ENCODE measurements around the gene SEMA4D. TPM values are rescaled to one million over a fixed set of nuclear protein-coding genes. Genes with fewer than 3 reads are reported as not detected.
"Not testable (repeated sequence)": the region's sequence is repeated elsewhere in the genome, so short reads cannot be mapped to it uniquely, and the experiment has no call there.

Gene SEMA4D
- total RNA-seq, 1 donor from 2014 or later: 12.3 TPM

DNA sequence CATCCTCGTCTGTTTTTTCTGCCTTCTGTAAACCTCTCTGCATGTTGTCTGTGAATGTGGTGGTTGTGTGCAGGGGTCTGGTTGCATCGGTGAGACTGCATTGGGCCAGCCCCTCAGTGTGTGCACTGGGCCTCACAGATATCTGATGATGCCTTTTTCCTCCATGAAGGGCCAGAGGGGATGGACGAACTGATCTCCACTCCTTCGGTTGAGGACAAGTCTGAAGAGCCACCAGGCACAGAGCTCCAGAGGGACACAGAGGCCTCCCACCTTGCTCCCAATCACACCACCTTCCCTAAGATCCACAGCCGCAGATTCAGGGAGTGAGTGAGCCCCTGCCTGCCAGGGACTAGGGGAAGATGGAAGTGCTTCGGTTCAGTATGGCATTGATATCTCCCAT lies 148.3 kb downstream of the SEMA4D start:
- TF ChIP-seq, protein P1, sequence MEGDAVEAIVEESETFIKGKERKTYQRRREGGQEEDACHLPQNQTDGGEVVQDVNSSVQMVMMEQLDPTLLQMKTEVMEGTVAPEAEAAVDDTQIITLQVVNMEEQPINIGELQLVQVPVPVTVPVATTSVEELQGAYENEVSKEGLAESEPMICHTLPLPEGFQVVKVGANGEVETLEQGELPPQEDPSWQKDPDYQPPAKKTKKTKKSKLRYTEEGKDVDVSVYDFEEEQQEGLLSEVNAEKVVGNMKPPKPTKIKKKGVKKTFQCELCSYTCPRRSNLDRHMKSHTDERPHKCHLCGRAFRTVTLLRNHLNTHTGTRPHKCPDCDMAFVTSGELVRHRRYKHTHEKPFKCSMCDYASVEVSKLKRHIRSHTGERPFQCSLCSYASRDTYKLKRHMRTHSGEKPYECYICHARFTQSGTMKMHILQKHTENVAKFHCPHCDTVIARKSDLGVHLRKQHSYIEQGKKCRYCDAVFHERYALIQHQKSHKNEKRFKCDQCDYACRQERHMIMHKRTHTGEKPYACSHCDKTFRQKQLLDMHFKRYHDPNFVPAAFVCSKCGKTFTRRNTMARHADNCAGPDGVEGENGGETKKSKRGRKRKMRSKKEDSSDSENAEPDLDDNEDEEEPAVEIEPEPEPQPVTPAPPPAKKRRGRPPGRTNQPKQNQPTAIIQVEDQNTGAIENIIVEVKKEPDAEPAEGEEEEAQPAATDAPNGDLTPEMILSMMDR (conservative IDR thresholded peaks at IDR 0.05; ENCODE audit: low read depth, low read length): no peak
- H3K4me3 ChIP-seq (ENCODE audit: low read depth, low read length): no peak overlapping the region
- DNase-seq (ENCODE audit: low read depth): no peak

DNA sequence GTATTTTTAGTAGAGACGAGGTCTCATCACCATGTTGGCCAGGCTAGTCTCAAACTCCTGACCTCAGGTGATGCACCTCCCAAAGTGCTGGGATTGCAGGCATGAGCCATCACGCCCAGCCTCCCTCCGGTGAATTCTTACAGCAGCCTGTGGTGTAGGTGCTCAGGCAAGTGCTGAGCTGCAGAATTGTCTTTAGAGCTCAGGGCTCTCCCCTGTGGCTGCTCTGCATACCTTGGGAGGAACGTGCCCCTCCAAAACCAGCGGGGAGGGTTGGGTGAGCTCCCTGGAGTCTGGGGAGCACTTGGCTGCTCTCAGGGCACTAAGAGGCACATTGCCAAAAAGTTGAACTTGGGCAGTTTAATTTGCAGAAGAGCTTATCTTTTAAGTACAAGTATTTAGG lies 150.3 kb downstream of the SEMA4D start:
- no peak for DNase-seq (ENCODE audit: low read depth)
- H3K4me3 ChIP-seq (ENCODE audit: low read depth, low read length): no peak overlapping the region
- TF ChIP-seq, protein P1 (conservative IDR thresholded peaks at IDR 0.05; ENCODE audit: low read depth, low read length): no peak

GRCh38 chr9:89346696-89347095 lies 151.2 kb downstream of the SEMA4D start:
- TF ChIP-seq, protein P1 (conservative IDR thresholded peaks at IDR 0.05; ENCODE audit: low read depth, low read length): no peak
- DNase-seq (ENCODE audit: low read depth): no peak

DNA sequence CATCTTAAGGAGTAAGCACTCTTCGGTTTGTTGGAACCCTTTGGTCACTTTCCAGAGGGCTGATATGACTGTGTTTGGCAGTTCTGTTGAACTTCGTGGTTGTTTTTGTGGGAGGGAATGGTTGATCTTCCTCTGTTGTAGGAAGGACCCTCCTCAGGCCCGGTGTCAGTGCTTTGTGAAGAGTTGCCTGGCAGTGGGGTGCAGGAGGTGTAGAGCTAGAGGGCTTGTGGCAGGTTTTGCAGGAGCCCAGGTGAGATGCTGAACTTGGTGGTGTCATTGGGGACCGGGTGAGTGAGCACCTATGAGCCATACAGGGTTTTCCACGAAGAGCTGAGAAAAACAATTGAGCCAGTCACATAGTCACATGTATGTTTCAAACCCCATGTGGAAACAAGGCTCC lies 152.4 kb downstream of the SEMA4D start:
- no peak for DNase-seq (ENCODE audit: low read depth)
- no peak overlapping the region for H3K4me3 ChIP-seq (ENCODE audit: low read depth, low read length)
- TF ChIP-seq, protein P1 (conservative IDR thresholded peaks at IDR 0.05; ENCODE audit: low read depth, low read length): no peak

More at GRCh38 chr9:89346696-89347095, 151.2 kb downstream of the SEMA4D start:
- no peak overlapping the region for H3K4me3 ChIP-seq (ENCODE audit: low read depth, low read length)

DNA sequence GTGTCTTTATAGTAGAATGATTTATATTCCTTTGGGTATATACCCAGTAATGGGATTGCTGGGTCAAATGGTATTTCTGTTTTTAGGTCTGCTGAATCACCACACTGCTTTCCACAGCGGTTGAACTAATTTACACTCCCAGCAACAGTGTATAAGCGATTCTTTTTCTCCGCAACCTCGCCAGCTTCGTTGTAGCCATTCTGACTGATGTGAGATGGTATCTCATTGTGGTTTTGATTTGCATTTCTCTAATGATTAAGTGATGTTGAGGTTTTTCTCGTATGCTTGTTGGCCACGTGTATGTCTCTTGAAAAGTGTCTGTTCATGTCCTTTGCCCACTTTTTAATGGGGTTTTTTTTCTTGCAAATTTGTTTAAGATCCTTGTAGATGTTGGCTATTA lies 154.1 kb downstream of the SEMA4D start:
- H3K4me3 ChIP-seq (ENCODE audit: low read depth, low read length); DNase-seq (ENCODE audit: low read depth): not testable (repeated sequence)

GRCh38 chr9:89342948-89343347 lies 155.0 kb downstream of the SEMA4D start:
- TF ChIP-seq, protein P1 (conservative IDR thresholded peaks at IDR 0.05; ENCODE audit: low read depth, low read length): no peak
- no peak overlapping the region for H3K4me3 ChIP-seq (ENCODE audit: low read depth, low read length)
- no peak for DNase-seq (ENCODE audit: low read depth)

DNA sequence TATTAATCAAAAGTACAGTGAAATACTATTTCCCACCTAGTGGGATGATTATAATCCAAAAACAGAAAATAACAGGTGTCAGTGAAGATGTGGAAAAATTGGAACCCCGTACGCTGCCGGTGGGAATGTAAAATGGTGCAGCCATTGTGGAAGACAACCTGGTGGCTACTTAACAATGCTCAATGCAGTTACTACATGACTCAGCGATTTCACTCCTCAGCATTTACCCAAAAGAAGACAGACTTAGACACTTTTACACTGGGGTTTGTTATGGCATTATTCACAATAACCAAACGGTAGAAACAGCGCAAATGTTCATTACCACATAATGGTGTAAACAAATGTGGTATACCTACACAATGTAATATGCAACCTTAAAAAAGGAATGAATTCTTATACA lies 155.7 kb downstream of the SEMA4D start:
- TF ChIP-seq, protein P1 (conservative IDR thresholded peaks at IDR 0.05; ENCODE audit: low read depth, low read length): no peak
- no peak for DNase-seq (ENCODE audit: low read depth)
- H3K4me3 ChIP-seq (ENCODE audit: low read depth, low read length): no peak overlapping the region

- TF ChIP-seq, protein P1 (conservative IDR thresholded peaks at IDR 0.05; ENCODE audit: low read depth, low read length): no peak
- no peak for DNase-seq (ENCODE audit: low read depth)
- no peak overlapping the region for H3K4me3 ChIP-seq (ENCODE audit: low read depth, low read length)
Observed at GRCh38 chr9:89340332-89340731, 157.6 kb downstream of the SEMA4D start.

Data from epithelial cell of proximal tubule (primary cell).